GM12878 (cell line): ENCODE measurements around the gene MID2. TPM values are rescaled to one million over a fixed set of nuclear protein-coding genes. Genes with fewer than 3 reads are reported as not detected.
A peak's percentile ranks its signal among the peaks of the same experiment; 100 is the strongest.
"Not testable (repeated sequence)": the region's sequence is repeated elsewhere in the genome, so short reads cannot be mapped to it uniquely, and the experiment has no call there.

Experiments used
- ATAC-seq: fragments of 200-7000 bp; cut with Tn5 transposase; 3 replicates; pipeline ENCODE4 v1.9.1; 2020; ENCODE audit warnings: mild to moderate bottlenecking, moderate library complexity
- BruUV-seq: library from RNA; stranded (reverse); fragments of 400-500 nt; replicated peaks from 2 replicates; lab custom pipeline; 2021; lab: Mats Ljungman, UMichigan
- CTCF ChIA-PET: fragments of 300-600 bp; sonication (Branson Sonifier 250); formaldehyde crosslinking; extraction: SDS; loops from one replicate; lab custom pipeline; 2021; ENCODE audit warnings: inconsistent platforms; lab: Yijun Ruan, JAX
- POLR2A ChIA-PET: fragments of 350-600 bp; formaldehyde crosslinking; extraction: SDS; loops from one replicate; lab custom pipeline; 2021; ENCODE audit warnings: inconsistent platforms; lab: Charles Lee
- RAD21 ChIA-PET: fragments of 300-600 bp; sonication (Branson Sonifier 250); formaldehyde crosslinking; loops from one replicate; lab custom pipeline; 2023; ENCODE audit warnings: antibody characterized with exemption; ENCODE audit not compliant: unreplicated experiment; lab: Charles Lee
- SMC1A ChIA-PET: fragments of 300-600 bp; sonication (Branson Sonifier 250); formaldehyde crosslinking; loops from one replicate; lab custom pipeline; 2023; ENCODE audit not compliant: unreplicated experiment, uncharacterized antibody; lab: Charles Lee
- DNase-seq: peaks from one replicate; pipeline ENCODE4 v3.0.0-alpha.2; 2011; ENCODE audit warnings: low read depth, low spot score
- FAIRE-seq: peaks from 3 replicates; lab custom pipeline; 2011; peaks lifted over from hg19 to GRCh38; lab: Jason Lieb, UNC
- H2AFZ ChIP-seq: 2 replicates; pipeline ENCODE4 v1.6.0; 2011; ENCODE audit warnings: low read depth, low read length, control low read depth; ENCODE audit not compliant: control insufficient read depth
- H3K27ac ChIP-seq: 2 replicates; pipeline ENCODE4 v1.5.1; 2011; ENCODE audit warnings: control low read depth; ENCODE audit not compliant: control insufficient read depth, insufficient read depth
- H3K27me3 ChIP-seq, 2 experiments: replicated peaks in 1 of 2; 2 replicates each; pipeline versions ENCODE4 v1.6.0 to v1.6.1; 2011; ENCODE audit warnings: low read length in 1 of 2; ENCODE audit not compliant: control insufficient read depth in 2 of 2, insufficient read depth in 2 of 2
- H3K36me3 ChIP-seq, 2 experiments: 2 replicates each; pipeline ENCODE4 v1.5.1; 2011; ENCODE audit warnings: low read length in 1 of 2; ENCODE audit not compliant: control insufficient read depth in 2 of 2, insufficient read depth in 2 of 2
- H3K4me1 ChIP-seq: 2 replicates; pipeline ENCODE4 v1.6.1; 2011; ENCODE audit warnings: mild to moderate bottlenecking, low read length, moderate library complexity, mixed read lengths; ENCODE audit not compliant: control insufficient read depth, insufficient read depth
- H3K4me2 ChIP-seq: 2 replicates; pipeline ENCODE4 v1.6.0; 2011; ENCODE audit warnings: control low read depth; ENCODE audit not compliant: control insufficient read depth, insufficient read depth
- H3K4me3 ChIP-seq: fragments of 200-600 bp; sonication (generic); 2 replicates; pipeline ENCODE4 v1.5.1; 2016
- H3K79me2 ChIP-seq: 2 replicates; pipeline ENCODE4 v1.6.0; 2011; ENCODE audit warnings: low read length; ENCODE audit not compliant: control insufficient read depth, insufficient read depth
- H3K9ac ChIP-seq: 2 replicates; pipeline ENCODE4 v1.8.0; 2011; ENCODE audit warnings: low read length, control low read depth, mixed read lengths; ENCODE audit not compliant: control insufficient read depth, insufficient read depth
- H3K9me3 ChIP-seq: replicated peaks from 3 replicates; pipeline ENCODE4 v1.5.1; 2011; ENCODE audit warnings: mild to moderate bottlenecking, low read length; ENCODE audit not compliant: control insufficient read depth, insufficient read depth
- H4K20me1 ChIP-seq: 2 replicates; pipeline ENCODE4 v1.6.0; 2011; ENCODE audit not compliant: control insufficient read depth, insufficient read depth
- ATF3 ChIP-seq: IDR thresholded peaks from 2 replicates; pipeline ENCODE4 v1.6.1; 2011; ENCODE audit warnings: low read depth, mild to moderate bottlenecking, low read length, moderate library complexity, borderline replicate concordance; ENCODE audit errors: extremely low read depth
- BACH1 ChIP-seq: fragments of 450-650 bp; IDR thresholded peaks from 2 replicates; pipeline ENCODE4 v1.6.1; 2017; ENCODE audit warnings: mild to moderate bottlenecking, borderline replicate concordance
- CBX3 ChIP-seq: fragments of 200-600 bp; sonication (generic); IDR thresholded peaks from 2 replicates; pipeline ENCODE4 v1.6.1; 2016; ENCODE audit warnings: low read depth, borderline replicate concordance
- MEF2B ChIP-seq: fragments of 450-650 bp; IDR thresholded peaks from 2 replicates; pipeline ENCODE4 v1.6.1; 2018; ENCODE audit warnings: mild to moderate bottlenecking, moderate library complexity; ENCODE audit not compliant: partially characterized antibody, poor library complexity, severe bottlenecking
- NFYA ChIP-seq: IDR thresholded peaks from 2 replicates; pipeline ENCODE4 v1.6.1; 2011; ENCODE audit warnings: low read depth, mild to moderate bottlenecking, low read length, improper control_type of control experiment, borderline replicate concordance
- NR2F1 ChIP-seq: fragments of 450-650 bp; conservative IDR thresholded peaks from 2 replicates; pipeline ENCODE4 v1.6.1; 2017; ENCODE audit warnings: mild to moderate bottlenecking
- SPI1 ChIP-seq: IDR thresholded peaks from 2 replicates; pipeline ENCODE4 v1.6.1; 2011; ENCODE audit warnings: low read depth, mild to moderate bottlenecking, low read length, moderate library complexity, borderline replicate concordance; ENCODE audit not compliant: insufficient read depth
- SUPT20H ChIP-seq: IDR thresholded peaks from 2 replicates; pipeline ENCODE4 v1.6.1; 2011; ENCODE audit warnings: low read depth, mild to moderate bottlenecking, low read length, moderate library complexity, borderline replicate concordance; ENCODE audit not compliant: control insufficient read depth
- WGBS: methylation state at CpG from one replicate; pipeline ENCODE4 v1.1.6; 2016; ENCODE audit warnings: low lambda C conversion rate; ENCODE audit not compliant: insufficient replicate concordance, insufficient coverage; ENCODE audit errors: missing lambda C conversion rate; 5-methylcytosine and 5-hydroxymethylcytosine counted together
- in situ Hi-C: fragments of 300-500 bp; cut with MboI; formaldehyde crosslinking; loops from 9 replicates; pipeline ENCODE4 v1.14.3; 2018; ENCODE audit warnings: mixed read lengths
- intact Hi-C: fragments of 100-400 bp; cut with micrococcal nuclease; formaldehyde crosslinking; loops from one replicate; pipeline ENCODE4 v1.14.2; 2022; ENCODE audit not compliant: unreplicated experiment
- polyA plus RNA-seq, 11 experiments: library from polyadenylated mRNA; depleted of rRNA in 4 of 11; unstranded in 6 of 11; stranded (reverse) in 5 of 11; fragments of >200 nt; fragmentation: Nextera tagmentation in 4 of 11; fragmentation: Illumina TruSeq in 1 of 11; extraction: Ambion mirVana in 4 of 11; extraction: Trizol in 1 of 11; gene quantifications; 1 replicate in 1 of 11; 2 replicates in 10 of 11; pipeline versions ENCODE4 v1.2.1 to v1.2.3, GENCODE V29; 2011 to 2016; ENCODE audit warnings: inconsistent platforms in 2 of 11, missing spikeins in 2 of 11, low read depth in 1 of 11
- total RNA-seq, 4 experiments: library from RNA; depleted of rRNA in 3 of 4; stranded (reverse); fragments of >200 nt in 3 of 4; fragmentation: Illumina TruSeq in 1 of 4; extraction: Trizol in 1 of 4; gene quantifications; 2 replicates each; pipeline versions ENCODE4 v1.2.1 to v1.2.3, GENCODE V29; 2013 to 2021
- TF ChIP-seq, protein P1 (sequence below): fragments of 450-650 bp; IDR thresholded peaks from 2 replicates; pipeline ENCODE4 v1.6.1; 2017; ENCODE audit warnings: low read depth, mild to moderate bottlenecking, moderate library complexity

Gene MID2
- total and polyA plus RNA-seq, 10 of the 15 experiments (the other 5 are each of a cell fraction or from before 2014, with no cell fraction given) = 0.04 to 0.21 TPM; not detected in 8

GRCh38 chrX:107955337-107955736 lies 129.7 kb downstream of the MID2 start:
- RAD21 ChIA-PET = interaction anchor here (1.5 kb wide), 1 partner anchor 282 kb away, joined by 3 read pairs; no protein-coding TSS in a partner anchor
- H4K20me1 ChIP-seq, H3K36me3 ChIP-seq, H2AFZ ChIP-seq, H3K4me3 ChIP-seq, H3K27ac ChIP-seq, SMC1A ChIA-PET, ATAC-seq, H3K4me1 ChIP-seq, DNase-seq, CTCF ChIA-PET, FAIRE-seq, H3K9ac ChIP-seq, BruUV-seq, intact Hi-C loops, in situ Hi-C loops, POLR2A ChIA-PET, H3K79me2 ChIP-seq, H3K27me3 ChIP-seq, H3K4me2 ChIP-seq, H3K9me3 ChIP-seq: not testable (repeated sequence)
- TF ChIP-seq, protein P1, sequence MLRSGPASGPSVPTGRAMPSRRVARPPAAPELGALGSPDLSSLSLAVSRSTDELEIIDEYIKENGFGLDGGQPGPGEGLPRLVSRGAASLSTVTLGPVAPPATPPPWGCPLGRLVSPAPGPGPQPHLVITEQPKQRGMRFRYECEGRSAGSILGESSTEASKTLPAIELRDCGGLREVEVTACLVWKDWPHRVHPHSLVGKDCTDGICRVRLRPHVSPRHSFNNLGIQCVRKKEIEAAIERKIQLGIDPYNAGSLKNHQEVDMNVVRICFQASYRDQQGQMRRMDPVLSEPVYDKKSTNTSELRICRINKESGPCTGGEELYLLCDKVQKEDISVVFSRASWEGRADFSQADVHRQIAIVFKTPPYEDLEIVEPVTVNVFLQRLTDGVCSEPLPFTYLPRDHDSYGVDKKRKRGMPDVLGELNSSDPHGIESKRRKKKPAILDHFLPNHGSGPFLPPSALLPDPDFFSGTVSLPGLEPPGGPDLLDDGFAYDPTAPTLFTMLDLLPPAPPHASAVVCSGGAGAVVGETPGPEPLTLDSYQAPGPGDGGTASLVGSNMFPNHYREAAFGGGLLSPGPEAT = peak; percentile 28; the same call in 1 of the 2 replicates
- TF ChIP-seq SPI1 = peak; percentile 64; the same call in 1 of the 2 replicates

DNA sequence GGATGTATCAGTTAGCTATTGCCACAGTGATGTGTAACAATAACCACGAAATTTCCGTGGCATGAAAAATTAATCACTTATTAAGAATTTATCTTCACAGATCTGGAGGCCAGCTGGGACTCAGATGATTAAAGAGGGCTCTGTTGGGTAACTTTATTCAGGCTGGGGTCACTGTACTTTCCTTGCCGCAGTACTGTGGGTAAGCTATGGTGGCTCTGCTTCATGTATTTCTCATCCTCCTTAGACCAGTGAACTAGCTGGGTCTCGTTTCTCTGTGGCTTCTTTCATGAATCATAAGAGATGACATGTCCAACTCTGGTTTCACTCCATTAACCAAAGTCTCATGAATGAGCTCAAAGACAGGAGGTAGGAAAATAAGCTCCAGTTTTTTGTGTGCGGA lies 143.0 kb downstream of the MID2 start:
- BruUV-seq = no TSS peak
- Histone ChIP-seq H3K4me1 (no peaks in the 10 kb centered on the region), H3K4me2 (no peak overlapping the region), H3K36me3 (no peaks in the 10 kb centered on the region), H3K9ac (no peak overlapping the region), H2AFZ (no peak overlapping the region), H3K4me3 (no peak overlapping the region), H3K27me3 (no peaks in the 10 kb centered on the region), H3K27ac (no peak overlapping the region), H3K79me2 (no peaks in the 10 kb centered on the region), H3K9me3 (no peaks in the 10 kb centered on the region), H4K20me1 (no peaks in the 10 kb centered on the region)
- ChIA-PET POLR2A (no interaction called here), SMC1A (no interaction called here), RAD21 (no interaction called here), CTCF (interaction anchor here (1.0 to 1.2 kb wide), 2 partner anchors 27 to 36 kb away, joined by 3 read pairs; no protein-coding TSS in a partner anchor)
- ATAC-seq = no peak
- in situ Hi-C loops = no loop called here
- no peak for FAIRE-seq
- no peak for DNase-seq
- WGBS = 13% methylated on average over 5 of the region's 5 CpGs
- TF ChIP-seq CBX3 (no peak), NR2F1 (no peak), BACH1 (no peak), NFYA (no peak), MEF2B (no peak), SUPT20H (no peak), ATF3 (no peak)
- intact Hi-C loops = no loop called here
